Skin of body (tissue), 2 donors: ENCODE measurements around the gene LYPD1. TPM values are rescaled to one million over a fixed set of nuclear protein-coding genes. Genes with fewer than 3 reads are reported as not detected.

Source experiments
- DNase-seq: peaks from one replicate; lab custom pipeline; 2025; lab: John Stamatoyannopoulos, UW
- total RNA-seq: library from RNA; depleted of rRNA; stranded (reverse); fragments of >200 nt; gene quantifications from one replicate; pipeline ENCODE4 v1.2.3, GENCODE V29; 2014

LYPD1 gene
- total RNA-seq, 1 donor from 2014 or later = 0.99 TPM

DNA sequence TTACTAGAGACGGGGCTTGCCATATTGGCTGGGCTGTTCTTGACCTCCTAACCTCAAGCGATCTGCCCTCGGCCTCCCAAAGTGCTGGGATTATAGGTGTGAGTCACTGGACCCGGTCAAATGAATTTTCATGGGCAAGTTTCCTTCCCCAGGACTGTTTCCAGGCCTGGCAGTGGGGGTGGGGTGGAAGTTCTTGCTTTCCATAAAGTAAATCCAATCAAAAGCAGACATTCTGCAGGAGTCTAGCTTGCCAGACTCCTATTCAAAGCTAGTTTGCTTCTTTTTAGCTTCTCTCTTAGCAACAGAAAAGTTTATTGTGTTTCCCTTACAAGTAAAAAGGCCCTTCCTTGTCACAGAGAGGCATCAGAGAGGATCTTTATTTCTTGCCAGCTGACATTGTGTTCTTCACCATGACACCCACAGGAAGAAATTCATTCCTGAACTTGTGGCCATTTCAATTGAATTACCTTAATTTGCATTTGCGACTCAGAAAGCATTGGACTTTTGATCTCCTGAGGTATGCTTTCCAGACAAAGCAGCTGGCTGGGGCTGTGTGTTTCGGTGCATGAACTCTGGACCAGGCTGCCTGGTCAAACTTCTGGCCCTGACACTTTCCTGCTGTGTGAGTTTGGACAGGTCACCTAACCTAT is 37.9 kb downstream of the LYPD1 start:
- DNase-seq = no peak

DNA sequence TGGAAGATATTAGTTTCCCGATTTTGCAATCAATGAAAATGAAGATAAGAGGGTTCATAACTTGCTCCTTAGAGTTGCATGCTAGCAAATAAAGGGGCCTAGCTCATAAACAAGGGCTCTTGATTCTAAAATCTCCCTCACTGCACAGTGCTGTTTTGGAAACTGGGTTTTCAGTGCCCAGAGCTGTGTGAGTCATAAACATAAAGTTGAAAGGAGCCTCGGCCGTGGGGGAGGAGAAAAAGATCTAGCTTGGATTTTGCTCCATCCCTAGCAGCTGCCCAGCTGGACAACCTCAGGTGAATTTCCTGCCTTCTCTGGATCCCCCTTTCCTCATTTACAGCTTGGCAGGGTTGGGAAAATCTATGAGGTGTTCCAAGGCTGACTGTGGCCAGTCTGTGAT is 42.5 kb downstream of the LYPD1 start:
- no peak for DNase-seq

DNA sequence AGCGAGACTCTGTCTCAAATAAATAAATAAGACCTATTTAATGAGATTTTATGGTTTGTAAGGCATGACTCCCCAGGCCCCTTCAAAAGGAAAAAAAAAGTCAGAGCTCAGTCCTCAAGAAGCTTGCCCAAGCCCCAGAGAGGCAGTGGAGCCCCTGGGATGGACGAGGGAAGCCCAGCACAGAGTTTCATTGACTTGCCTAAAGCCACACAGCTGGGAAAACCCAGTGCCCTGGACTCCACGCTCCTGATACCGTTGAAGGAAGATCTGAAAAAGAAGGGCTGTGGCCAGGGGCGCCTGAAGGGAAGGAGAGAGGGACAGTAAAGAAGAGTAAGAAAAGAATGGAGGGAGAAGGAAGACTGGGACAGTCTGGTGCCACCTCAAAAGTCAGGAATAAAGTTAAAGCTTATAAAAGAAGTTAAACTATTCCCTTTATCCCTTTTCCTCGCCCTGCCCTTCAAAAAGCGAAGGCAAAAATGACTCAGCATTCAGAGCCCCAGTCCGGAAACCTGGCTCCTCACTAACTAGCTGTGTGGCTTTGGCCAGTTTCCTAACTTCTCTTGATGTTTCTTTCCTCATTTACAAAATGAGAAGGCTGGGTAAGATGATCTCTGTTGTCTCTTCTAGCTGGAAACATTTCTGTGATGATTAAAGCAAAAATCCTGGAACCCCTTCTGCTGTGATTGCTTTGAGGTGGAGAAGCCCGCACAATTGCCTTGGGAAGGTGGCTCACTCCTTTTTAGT is 46.7 kb downstream of the LYPD1 start:
- no peak for DNase-seq

DNA sequence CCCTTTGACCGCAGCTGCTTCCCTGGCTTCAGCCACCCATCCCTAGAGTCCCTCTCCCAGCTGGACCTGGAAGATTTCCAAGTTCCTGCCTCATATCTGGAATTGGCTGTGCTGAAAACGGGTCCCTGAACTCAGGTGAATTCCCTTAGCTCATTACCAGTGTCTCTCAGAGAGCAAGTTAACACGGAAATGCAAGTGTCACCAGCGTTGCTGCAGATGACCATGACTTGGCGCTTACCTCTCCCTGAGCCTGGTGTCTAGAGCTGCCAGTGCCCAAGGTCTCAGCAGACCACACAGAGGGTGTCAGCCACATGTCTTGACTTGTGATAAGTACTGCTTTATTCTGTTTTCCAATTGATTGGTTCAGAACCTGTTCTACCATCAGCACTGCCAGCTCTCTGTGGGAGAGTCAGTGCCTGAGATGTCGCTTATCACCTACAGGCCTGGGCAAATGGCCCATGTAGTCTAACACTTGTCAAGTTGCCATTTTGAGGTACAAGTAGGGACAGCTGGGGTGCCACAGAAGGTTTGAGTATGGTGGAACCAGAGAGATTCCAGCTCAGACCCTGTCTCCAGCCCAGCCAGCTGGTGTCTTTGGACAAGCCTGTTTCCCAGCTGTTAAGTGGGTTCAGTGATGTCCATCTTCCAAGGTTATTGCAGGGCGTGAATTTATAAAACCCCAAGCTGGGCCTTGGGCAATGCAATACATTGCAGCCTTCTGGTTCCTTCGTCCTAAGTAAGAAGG is 48.7 kb downstream of the LYPD1 start:
- no peak for DNase-seq

DNA sequence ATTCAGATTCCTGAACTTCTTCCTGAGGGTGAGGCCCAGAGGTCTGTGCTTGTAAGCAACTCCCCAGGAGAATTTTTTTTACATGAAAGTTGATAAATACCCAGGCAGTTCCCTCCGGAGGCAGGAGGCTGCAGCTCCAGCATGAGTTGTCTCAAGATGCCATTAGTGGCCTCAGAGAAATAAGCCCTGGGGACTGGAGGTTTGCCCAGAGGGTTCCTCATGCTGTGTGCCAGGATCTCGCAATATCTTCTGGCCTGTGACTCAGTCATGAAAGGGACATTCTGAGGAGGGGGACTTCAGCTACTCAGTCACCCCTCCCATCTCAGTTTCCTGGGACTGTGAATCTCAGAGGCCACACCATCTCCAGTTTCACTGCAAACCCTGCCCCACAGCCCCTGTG is 49.9 kb downstream of the LYPD1 start:
- no peak for DNase-seq

DNA sequence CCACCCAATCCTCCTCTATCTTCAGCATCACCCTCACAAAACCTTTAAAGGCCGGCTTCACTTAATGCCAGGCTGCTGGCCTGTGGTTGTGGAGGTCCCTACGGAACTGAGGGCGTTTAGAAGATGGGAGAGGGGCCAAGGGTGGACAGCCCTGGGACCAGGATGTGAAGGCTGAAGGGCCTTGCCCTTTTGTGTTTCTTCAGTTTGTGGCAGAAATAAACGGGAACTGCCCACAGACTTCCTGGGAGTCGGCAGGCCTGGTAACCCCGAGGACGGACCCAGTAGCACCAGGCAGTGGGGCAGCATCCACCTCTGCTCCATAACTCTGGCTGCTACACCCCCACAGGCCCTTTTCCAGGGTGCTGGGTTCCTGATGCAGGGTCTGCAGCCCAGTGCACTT is 51.3 kb downstream of the LYPD1 start:
- DNase-seq = no peak

DNA sequence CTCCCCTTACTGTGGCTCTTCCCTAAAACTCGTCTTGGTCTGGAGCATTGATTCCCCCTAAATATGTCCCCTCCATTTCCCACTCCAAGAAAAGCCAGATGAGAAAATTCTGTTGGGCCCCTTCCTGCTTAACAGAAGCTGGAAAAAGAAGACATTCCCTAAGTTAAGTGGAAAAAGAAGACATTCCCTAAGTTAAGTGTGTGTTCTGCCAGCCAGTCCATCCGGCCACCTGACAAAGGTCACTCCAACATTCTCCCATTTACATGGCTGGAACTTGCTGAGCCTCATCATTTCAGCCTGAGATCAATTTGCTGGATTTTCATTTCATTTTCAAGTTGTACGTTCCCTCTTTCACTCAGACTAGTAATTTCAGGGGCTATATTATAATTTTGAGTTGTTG is 52.0 kb downstream of the LYPD1 start:
- DNase-seq = no peak

DNA sequence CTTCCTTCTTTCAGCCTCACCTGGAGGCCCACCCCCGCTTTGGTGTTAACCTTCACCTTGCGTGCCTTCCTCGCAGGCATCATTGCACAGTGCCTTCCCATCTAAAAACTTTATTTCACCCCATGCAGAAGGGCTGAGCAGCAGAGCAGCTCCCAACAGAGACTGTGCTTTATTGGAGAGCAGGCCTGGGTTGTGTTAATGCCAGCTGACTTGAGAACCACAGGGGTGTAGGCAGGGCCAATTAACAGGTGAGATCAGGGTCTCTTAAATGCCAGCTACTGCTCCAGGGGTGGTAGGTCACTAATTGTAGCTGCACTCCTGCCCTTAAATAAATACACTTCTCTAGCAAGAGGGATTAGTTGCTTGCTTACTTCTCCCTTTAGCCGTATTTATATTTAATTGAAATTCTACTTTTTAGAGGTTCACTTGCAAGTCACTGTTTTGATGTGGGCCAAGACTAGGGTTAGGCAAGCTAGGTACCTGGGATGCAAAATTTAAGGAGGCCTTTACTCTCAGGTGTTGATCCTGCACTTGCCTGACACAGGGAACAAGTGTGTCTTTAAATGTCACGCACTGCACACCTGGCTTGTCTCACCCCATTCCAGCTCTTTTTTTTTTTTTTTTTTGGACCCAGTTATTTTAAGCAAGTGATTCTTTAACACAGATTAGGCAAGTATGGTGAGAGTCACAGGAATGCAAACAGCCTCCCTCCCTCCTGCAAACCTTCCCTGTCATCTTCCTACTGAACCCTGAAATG is 54.5 kb downstream of the LYPD1 start:
- no peak for DNase-seq

DNA sequence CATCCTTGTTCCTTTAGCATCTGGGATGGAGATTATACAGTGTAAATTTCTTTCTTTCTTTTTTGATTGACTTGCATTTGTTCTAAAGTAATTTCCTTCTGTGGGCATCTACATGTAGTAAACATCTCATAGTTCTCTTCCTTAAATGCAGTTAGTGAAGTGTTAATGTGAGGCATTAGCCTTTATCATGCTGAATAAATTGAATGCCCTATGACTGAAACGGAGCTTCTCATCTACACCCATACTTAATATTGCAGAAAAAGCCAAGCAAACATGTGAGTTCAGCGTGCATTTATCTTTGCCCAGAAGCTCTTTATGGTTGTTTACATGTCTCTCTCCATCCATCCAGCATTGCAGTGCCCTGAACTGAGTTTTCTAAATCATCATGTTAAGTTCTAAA is 58.3 kb downstream of the LYPD1 start:
- DNase-seq = no peak

DNA sequence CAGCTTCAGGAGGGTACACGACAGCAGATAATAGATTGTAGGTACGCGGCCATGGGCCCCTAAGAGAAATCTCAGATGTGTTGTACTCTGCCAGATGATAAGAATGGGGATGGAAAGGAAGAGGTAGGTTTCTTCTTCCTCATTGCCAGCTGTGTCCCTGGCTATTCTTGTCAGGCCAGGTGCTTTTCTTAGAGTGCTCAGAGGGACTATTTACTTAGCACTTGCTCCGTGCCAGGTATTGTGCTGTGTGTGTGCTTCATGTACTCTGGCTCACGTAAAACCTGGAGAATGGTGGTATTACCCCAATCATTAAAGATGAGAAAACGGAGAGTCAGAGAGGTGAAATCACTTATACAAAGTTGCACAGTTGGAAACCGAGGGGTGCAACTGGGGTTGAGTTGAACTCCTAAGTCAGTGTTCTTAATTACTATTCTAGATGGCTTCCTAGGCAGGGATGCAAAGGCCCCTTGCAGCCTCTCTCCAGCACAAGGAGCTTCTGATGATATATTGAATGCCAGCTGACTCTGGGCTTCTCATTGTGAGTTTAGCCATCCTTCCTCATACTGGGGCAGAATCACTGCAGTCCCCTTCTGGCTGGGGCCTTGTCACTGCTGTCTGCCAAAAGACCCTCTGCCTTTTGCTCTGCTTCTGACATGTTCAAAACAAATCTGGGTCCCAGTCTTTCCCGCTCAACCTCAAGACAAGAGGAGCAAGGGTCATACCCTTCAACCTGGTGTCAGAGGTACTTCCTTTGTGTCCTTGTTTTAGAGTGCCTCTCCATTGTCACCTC is 60.7 kb downstream of the LYPD1 start:
- no peak for DNase-seq

DNA sequence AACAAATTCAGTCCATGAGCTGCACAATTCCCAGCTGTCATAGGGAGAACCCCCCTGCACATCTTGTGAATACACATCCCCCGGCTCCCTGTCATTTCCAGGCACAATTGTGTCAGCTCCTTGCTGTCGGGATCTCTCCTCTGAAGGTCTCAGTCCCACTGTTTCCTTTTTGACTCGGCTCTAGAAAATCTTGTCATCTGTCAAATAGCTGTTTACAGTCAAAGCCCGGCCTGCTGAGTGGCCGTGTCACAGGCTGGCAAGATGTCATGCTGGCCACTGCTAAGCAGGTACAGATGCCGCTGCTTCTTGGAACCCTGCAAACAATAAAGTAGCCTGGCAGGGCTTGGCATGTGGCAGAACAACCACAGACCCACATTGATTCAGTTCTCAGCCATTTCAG is 61.7 kb downstream of the LYPD1 start:
- DNase-seq = no peak

DNA sequence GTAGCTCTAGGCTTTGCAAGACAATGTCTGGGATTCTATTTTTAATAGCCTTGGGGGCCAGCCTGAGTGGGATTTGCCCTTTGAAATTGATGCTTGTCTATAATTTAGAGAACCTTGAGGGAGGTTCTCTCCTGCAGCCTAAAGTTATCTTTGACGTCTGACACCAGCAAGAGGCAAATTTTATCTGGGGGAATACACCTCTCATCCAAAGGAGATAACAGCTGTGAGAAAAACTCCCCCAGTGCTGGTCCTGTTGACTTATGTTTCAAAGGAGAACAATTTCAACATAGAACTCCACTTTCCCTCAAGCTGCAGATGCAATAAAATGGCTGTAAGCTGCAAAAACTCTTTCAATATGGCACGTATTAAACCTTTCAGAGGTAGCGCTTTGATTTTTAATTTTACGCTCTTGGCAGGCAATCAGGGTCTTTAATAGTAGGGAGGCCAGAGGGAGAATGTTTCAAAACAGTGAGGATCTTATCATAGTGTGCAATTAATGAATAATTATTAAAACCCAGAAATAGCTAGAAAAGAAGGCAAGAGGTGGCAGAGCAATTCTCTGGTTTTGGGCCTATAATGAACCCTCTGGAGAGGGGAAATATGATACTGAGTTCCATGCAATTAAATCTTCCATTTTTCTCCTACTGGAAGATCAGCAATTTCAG is 62.4 kb downstream of the LYPD1 start:
- no peak for DNase-seq

DNA sequence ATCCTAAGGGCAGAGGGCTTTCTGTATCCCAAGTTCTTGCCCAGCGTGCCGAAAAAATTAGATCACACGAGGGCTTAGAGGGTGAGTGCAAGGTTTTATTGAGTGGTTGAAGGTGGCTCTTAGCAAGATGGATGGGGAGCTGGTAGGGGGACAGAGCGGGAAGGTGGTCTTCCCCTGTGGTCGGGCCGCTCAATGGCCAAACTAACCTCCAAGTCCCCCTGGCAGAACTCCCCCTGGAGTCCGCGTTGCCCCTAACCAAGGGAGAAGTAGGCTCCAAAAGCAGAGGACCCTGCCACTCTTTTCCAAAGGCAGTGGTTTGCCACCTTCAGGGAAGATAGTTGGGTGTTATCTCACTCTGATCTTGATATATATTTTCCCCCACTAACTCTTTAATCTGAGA is 63.4 kb downstream of the LYPD1 start:
- DNase-seq = no peak

DNA sequence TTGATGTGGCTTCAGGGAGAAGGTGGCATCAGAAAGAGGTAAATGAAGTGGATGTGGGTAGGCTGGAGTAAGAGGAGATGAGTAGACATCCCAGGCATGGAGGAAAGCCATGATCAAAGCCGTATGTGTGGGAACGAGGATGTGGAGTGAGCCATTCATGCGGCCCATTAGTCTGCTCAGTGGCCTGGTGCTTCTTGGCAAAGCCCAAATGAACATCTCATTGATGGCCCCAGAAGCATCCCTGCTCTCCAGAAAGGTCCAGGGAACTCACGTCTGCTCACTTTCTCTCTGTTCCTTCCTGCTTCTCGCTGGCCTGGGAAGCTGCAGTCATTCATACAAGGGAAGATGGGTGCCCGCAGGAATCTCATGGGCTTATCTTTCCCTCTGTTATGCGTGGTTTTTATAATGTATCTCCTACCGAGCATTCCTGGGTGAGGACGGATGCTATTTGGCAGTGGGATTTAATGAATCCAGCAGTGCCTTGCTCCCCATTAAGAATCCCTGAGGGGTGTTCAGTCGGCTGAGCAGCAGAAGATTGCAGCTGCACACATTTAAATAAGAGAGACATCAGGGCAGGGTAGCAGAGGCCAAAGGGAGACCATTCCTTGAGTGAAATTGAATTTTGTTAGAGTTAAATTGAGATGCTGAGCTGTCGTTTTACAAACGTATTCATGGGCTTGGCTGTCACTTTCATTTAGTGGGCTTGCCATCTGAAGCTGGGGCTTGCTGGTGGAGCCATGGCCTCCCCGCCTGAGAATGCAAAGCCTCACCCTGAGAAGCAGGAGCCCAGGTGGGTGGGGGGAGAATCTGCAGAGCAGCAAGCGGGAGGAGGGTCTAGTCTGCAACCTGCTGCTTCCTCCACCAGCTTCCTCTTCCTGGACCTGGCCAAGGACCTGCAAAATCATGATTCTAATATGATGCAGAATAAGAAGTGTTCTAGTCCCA is 64.5 kb downstream of the LYPD1 start:
- no peak for DNase-seq

DNA sequence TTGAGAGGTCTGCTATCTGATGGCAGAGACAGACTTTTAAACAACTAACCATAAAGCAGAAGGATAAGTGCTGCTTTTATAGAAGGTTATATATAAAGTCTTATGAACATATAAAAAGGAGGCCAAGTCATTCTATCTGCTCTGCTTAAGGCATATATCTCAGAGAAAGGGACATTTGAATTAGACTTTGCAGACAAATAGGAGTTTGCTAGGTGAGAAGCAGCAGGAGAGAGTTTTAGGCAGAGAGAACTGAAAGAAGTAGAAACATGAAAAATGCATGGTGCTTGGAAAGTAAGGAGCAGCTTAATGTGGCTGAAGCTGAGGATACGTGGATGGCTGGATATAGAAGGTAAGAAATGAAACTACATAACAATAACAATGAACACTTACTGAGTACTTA is 65.4 kb downstream of the LYPD1 start:
- no peak for DNase-seq

DNA sequence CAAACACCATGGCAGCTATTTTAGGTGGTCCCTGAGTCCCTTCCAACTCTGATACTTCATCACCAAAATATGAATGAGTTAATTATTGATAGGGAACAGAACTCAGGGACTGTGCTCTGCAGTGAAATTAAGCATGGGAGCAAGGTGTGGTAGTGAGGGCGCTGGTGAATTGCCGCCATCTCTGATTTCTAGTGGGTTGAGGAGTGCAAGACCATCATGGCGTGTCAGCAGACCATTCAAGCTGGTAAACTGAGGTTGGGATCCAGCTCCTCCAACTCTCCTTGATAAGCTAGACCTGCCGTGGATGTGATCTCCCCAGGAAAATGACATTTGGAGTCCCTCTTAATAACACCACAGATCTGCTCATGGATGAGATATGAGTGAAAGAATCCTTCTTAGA is 70.4 kb downstream of the LYPD1 start:
- no peak for DNase-seq

DNA sequence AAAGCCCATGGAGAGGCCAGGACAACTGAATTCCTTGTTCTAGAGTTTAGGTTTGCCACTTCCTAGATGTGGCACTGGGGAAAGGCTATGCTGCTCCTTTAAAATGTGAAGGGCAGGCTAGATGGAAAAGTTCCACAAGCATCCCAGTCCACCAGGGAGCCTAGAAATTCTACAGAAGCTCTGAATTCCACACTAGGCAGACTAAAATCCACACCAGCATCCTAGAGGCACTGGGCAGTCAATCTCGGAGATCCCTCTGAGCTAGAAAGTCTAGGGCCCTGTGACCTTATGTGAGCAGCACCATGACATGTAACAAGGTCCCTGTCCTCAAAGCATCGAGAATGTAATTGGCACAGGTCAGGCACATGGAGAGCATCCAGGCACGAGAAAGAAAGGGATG is 71.5 kb downstream of the LYPD1 start:
- no peak for DNase-seq

DNA sequence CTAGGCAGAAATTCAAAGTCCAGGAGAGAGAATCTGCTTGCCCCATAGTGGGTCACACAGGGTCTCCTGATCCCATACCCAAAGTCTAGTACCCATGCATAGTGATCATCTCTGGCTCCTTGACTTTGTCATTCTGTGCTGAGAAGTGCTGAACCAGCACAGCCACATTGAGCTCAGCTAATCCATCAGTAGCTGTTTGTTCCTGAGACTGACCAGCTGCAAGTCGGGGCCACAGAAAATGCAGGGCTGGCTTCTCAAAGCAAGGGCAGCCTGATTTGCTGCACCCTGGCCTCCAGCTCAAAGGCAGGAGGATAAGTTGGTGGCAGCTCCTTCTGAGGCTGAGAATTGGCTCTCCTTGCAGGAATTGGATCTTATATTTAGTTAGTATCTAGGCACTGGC is 72.2 kb downstream of the LYPD1 start:
- DNase-seq = no peak

DNA sequence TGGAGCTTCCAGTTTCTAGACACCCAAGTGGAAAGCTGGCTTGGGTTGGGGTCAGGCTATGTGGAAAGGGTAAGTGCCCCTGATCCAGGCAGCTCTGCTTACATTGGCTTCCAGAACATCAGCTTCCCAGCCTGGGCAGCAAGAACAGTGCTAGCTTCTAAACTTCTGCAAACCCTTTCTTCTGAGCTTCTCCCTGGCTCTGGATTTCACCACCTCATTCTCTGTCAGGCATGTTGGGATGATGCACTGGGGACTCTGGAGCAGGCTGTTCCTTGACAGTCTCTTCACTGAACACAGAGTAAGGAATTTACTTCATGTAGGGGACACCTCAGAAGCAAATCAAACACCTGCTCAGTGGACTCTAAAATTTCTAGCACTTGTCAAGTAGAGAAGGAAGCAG is 72.8 kb downstream of the LYPD1 start:
- DNase-seq = no peak
